ENCODE data around the gene SEMA6D.

GRCh38 chr15:47756872-47757271 lies 39.6 kb downstream of the SEMA6D start:
- TF ChIP-seq CTCF (conservative IDR thresholded peaks at IDR 0.05 in 1 of 2, IDR thresholded peaks at IDR 0.05 in 1 of 2; ENCODE audit: extremely low read depth in 1 of 2, insufficient read depth in 1 of 2, low read depth in 1 of 2, low read length in 2 of 2) (no peak), EZH2 (IDR thresholded peaks at IDR 0.05; ENCODE audit: borderline replicate concordance, low read length) (no peak)
